GM18526 (cell line): ENCODE data around the gene OXA1L.

ENCODE experiments used
- POLR2A ChIP-seq: IDR thresholded peaks from 3 replicates; pipeline ENCODE4 v1.6.1; 2011; ENCODE audit not compliant: insufficient read length; ENCODE audit errors: extremely low read depth

OXA1L gene

GRCh38 chr14:22793976-22794375 lies 27.5 kb downstream of the OXA1L start:
- no peak for TF ChIP-seq POLR2A

- no peak for TF ChIP-seq POLR2A
Measured at GRCh38 chr14:22794551-22794951, 28.1 kb downstream of the OXA1L start.

DNA sequence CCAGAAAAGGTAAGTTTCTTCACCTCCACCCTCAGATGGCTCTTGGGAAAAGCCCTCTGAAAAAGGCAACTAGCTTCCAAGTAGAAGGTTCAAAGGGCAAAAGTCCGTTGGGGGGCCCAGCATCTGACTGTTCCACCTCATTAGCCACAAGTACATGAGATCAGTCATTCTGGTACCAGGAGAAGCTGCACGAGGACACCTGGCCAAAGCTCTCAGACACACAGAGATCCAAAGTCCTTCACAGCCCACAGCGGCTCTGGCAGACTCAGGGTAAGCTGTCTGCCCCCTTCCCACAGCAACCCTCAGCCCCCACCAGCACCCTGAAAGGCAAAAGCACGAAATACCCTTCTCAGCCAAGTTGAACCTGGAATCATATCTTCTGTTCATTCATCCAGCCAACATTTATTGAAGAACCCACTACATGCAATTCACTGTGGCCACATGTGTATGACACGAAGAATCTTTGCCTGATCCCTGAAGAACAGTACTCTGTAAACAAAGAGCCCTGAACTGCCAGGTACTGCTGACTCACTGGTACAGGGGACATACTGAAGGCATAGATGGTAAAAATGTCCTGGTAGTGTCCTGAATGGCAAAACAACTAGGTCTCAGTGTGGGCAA lies 29.7 kb downstream of the OXA1L start:
- no peak for TF ChIP-seq POLR2A

GRCh38 chr14:22797017-22797917 lies 30.8 kb downstream of the OXA1L start:
- TF ChIP-seq POLR2A, result no peak

GRCh38 chr14:22798528-22798927 lies 32.0 kb downstream of the OXA1L start:
- no peak for TF ChIP-seq POLR2A

GRCh38 chr14:22800346-22800745 lies 33.9 kb downstream of the OXA1L start:
- no peak for TF ChIP-seq POLR2A

DNA sequence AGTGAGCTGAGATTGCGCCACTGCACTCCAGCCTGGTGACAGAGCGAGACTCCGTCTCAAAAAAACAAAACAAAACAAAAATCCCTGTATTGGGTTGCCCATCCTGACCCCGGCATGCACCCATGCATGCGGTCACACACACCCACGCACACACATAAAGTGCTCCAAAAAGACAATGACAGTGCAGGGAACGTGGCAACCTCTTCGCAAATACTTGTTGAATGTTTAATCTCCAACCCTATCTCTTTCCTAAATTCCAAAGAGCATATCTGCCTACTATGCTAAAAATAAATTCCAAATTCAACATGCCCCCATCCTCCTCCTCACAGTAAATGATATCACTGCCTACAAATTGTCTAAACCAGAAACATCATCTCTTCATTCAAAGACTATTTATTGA lies 35.2 kb downstream of the OXA1L start:
- no peak for TF ChIP-seq POLR2A

DNA sequence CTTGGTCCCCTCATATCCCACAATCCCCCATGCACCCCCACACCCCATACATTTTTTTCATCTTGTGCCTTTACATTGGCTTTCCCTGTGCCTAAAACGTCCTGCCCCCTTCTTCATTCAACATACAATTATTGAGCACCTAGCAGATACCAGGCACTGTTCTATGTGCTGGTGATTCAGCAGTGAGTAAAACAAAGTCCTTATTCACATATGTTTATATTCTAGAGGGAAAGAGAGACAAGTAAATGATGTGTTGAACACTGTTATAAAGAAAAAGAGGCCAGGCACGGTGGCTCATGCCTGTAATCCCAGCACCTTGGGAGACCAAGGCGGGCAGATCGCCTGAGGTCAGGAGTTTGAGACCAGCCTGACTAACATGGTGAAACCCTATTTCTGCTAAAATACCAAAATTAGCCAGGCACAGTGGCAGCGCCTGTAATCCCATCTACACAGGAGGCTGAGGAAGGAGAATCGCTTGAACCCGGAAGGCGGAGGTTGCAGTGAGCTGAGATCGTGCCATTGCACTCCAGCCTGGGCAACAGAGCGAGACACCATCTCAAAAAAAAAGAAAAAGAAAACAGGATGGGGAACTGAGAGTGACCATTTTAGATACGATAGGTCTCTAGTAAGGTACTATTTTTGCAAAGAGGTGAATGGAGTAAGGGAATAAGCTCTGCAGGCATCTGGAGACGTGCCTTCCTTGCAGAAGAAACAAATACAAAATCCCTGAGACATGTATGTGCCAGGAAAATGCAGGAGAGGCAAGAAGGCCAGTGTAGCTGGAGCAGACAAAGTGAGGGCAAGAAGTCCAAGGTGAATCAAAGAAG lies 36.6 kb downstream of the OXA1L start:
- no peak for TF ChIP-seq POLR2A

DNA sequence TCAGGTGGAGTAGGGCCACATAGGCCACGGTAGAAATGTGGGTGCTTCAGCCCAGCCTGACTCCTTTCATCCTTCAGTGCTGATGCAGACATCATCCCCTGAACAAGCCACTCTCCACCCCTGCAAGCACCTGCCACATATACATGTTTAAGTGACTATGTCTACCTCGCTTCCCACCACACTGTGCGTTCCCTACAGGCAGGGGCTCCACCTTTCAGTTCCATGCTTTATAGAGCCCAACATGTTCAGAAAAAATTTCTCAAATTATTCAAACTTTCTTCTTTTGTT lies 37.1 kb downstream of the OXA1L start:
- TF ChIP-seq POLR2A, result no peak

DNA sequence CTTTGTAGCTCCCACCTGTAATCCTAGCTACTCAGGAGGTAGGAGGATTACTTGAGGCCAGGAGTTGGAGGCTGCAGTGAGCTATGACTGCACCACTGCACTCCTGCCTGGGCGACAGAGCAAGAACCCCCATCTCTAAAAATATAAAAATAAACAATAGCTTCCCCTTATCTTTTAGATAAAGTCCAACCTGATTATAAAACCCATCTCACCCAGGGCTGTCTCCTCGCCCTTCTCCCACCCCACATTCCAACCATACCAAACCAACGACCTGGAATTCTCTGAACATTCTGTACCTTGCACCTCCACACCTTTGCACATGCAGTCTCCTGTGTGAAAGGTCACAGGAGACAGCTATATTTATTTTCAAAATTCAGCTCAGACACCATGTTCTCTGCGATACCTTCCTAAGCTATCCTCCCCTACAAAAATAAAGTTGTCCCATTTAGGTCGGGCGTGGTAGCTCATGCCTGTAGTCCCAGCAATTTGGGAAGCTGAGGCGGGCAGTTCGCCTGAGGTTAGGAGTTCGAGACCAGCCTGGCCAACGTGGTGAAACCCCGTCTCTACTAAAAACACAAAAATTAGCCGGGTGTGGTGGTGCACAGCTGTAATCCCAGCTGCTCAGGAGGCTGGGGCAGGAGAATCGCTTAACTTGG lies 41.1 kb downstream of the OXA1L start:
- no peak for TF ChIP-seq POLR2A

DNA sequence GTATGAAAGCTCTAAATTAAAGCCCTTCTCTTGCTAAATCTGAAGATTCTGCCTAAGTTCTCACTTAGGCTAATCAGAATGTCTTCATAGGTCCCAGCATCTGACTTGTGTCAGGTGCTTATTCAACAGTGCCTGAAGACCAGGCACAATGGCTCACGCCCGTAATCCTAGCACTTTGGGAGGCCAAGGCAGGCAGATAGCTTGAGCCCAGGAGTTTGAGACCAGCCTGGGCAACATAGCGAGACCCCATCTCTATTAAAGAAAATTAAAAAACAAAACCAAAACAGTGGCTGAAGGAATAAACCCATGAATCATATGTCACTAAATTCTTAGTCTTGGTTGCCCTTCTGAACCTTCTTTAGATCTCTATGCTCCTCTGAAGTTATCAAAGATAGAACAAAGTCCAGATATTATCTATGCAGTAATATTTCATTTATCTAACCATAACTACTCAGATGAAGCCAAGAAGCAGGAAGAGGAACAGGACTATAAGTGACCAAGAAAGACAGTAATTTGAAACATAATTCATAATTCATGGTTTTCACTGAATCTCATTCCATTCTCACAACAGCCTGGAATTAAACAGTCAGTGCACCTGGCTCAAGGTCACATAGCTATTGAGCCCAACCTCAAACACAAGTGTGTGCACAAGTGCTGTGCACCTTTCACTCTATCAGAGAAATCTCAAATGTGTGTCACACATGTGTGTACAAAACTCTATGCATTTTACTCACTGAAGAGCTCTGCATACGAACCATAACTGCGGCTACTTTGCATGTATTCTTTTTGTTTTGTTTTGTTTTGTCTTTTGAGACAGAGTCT lies 42.1 kb downstream of the OXA1L start:
- no peak for TF ChIP-seq POLR2A

- TF ChIP-seq POLR2A, result no peak
Measured at GRCh38 chr14:22811722-22812121, 45.2 kb downstream of the OXA1L start.

DNA sequence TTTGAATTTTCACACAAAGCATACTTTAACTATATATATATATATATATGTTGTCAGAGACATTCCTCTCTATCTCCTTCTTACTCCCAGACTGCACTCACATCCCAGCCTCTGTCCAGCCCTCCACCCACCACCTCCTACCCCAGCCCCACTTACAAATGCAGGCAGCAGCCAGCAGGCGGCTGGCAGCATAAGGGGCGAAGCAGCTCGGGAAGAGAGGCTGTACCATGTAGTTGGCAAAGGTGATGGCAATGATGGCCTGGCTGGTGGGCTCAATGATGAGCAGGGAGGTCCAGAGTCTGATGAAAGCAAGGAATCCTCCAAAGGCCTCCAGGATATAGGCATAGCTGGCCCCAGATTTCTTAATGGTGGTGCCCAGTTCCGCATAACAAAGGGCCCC lies 46.3 kb downstream of the OXA1L start:
- TF ChIP-seq POLR2A, result no peak

DNA sequence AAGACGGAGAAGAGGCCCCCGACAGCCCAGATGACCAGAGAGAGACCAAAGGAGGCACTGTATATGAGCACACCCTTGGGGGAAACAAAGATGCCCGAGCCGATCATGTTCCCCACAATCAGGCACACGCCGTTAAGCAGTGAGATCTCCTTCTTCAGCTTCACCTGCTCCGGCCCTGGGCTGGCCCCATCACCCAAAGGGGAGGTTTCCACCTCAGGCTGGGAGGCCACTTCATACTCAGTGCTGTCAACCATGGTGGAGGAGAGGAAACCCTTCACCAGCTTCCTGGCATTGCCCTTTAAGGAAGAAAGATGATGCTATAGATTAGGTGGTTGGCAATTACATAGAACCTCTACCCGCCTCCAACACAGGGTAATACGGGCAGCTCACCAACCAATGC lies 46.7 kb downstream of the OXA1L start:
- no peak for TF ChIP-seq POLR2A

DNA sequence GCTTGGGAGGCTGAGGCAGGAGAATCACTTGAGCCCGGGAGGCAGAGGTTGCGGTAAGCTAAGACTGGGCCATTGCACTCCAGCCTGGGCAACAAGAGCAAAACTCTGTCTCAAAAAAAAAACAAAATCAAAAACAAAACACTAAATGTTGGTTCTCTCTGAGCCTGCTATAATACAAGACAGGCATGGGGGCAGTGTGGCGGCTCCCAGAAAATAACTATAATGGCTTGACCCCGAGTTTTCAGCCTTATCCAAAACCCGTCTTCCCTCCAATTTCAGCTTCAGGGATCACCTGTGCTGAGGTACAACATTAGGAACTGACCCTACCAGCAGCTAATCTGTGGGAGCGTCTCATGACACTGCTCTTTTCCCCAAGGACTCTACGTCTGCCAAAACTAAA lies 47.9 kb downstream of the OXA1L start:
- TF ChIP-seq POLR2A, result no peak
